ENCODE results near the gene RASL10A. TPM values are rescaled to one million over a fixed set of nuclear protein-coding genes. Genes with fewer than 3 reads are reported as not detected.

The RASL10A gene
- total RNA-seq, 1 experiment from 2014 or later: 4.3 TPM

DNA sequence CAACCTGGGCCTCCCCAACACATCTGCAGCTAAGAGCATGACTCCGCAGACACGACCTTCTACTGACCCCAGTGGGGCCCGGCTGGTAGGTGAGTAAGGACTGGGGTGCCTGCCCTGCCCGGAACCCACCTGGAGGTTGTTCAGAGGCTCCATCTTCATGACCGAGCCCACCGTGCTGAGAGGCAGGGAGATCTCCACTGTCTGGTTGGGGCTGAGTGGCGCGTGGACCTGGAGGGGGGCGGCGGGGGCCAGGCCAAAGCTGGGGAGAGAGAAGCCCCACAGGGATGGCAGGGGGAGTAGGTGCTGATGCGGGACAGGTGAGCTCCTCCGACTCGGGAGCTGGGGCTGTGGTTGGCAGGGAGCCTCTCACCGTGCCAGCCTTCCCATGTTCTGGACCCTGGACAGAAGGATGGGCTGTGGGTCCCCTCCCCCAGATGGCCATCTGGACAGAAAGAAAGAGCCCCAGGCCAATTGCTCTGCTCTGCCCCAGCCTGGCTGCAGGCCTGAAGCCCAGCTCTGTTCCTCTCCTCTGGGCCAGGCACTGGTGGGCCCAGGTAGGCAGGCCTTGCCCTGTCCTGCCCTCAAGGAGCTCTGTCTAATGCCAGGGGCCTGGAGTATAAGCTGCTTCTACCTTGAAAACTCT is 16.3 kb upstream of the RASL10A start:
- H3K27ac ChIP-seq: no peak overlapping the region
- H3K36me3 ChIP-seq: no peaks in the 10 kb centered on the region
- peaks cover 10% of the 10 kb centered on the region for H3K4me1 ChIP-seq
- no peak overlapping the region for H3K4me3 ChIP-seq
- H3K9me3 ChIP-seq (replicated peaks): no peaks in the 10 kb centered on the region
- no peak for DNase-seq
- H3K27me3 ChIP-seq: no peaks in the 10 kb centered on the region

DNA sequence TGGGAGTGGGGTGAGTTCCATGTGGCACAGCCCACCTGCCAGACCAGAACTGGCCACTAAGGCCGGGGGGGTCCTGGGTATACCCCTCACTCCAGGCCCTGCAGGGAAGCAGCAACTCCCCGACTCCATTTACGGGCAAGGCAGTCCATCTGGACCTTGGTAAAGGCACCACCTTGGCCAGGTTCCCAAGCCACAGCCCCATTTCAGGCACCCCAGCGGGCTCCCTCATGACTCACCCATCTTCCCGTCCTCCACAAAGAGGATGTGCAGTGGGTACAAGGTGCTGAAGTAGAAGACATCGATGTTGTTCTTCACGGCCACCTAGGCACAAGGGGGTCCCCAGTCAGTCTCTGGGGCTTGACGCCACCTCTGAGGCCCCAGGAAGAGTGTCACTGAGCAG is 15.7 kb upstream of the RASL10A start:
- no peak overlapping the region for H3K4me3 ChIP-seq
- no peak for DNase-seq
- no peaks in the 10 kb centered on the region for H3K36me3 ChIP-seq
- H3K27ac ChIP-seq: no peak overlapping the region
- peaks cover 10% of the 10 kb centered on the region for H3K4me1 ChIP-seq
- H3K27me3 ChIP-seq: no peaks in the 10 kb centered on the region
- H3K9me3 ChIP-seq (replicated peaks): no peaks in the 10 kb centered on the region

DNA sequence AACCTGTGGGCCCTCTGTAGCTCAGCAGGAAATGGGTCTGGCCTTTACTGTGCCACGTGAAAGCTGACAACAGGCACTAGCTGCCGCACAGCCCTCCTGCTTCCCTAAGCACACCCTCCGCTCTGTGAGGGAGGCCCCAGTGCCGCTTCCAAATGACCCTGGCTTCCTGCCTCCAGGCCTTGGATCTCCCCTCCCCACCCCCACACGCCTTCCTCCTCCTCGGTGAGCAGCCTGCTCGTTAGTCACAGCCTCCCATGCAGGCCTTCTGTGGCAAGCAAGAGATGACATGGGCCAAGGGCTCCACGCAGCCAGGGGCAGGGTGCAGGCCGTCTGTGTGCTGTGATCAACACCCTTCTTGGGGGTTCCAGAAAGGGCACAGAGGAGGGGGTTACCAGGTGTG is 15.3 kb upstream of the RASL10A start:
- no peaks in the 10 kb centered on the region for H3K9me3 ChIP-seq (replicated peaks)
- H3K36me3 ChIP-seq: no peaks in the 10 kb centered on the region
- H3K4me3 ChIP-seq: no peak overlapping the region
- peak in 1 of 2 experiments; percentile 17 for DNase-seq
- no peak overlapping the region for H3K27ac ChIP-seq
- no peaks in the 10 kb centered on the region for H3K27me3 ChIP-seq
- H3K4me1 ChIP-seq: peaks cover 10% of the 10 kb centered on the region

DNA sequence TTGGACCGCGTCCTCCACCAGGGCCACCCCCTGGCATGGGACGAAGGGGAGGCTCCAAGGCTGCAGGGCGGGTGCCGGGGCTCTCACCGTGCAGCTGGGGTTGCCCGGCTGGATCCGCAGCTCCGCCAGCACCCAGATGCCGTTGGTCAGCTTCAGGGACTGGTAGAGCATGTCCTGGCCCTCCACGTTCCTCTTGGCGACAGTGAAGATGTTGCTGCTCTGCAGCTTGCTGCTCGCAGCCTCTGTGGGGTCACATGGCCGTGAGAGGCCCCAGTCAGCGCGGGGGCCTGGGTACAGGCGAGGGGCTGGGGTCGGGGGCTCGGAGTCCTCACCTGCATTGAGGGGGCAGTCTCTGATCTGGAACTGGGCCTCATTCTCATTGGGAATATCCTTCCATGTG is 14.8 kb upstream of the RASL10A start:
- DNase-seq: no peak
- no peaks in the 10 kb centered on the region for H3K9me3 ChIP-seq (replicated peaks)
- H3K27me3 ChIP-seq: no peaks in the 10 kb centered on the region
- H3K4me1 ChIP-seq: peaks cover 10% of the 10 kb centered on the region
- no peaks in the 10 kb centered on the region for H3K36me3 ChIP-seq
- H3K27ac ChIP-seq: no peak overlapping the region
- no peak overlapping the region for H3K4me3 ChIP-seq

DNA sequence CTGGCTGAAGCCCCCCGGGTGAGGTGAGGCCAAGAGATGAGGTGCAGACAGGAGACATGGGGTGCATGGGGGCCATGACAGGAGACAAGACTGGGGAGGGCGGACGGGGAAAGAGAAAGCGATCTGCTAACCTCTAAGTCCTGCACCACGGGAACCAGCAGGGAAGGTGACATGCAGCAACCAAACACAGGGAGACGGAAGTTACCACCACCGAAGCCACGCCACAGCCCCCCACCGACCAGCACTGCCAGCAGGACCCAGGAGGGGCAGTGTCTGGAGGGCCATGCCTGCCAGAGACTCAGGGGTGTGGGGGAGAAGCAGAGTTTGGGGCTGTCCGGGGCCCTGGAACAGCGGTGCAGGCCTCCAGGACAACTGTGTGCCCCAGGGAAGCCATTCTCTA is 14.1 kb upstream of the RASL10A start:
- Histone ChIP-seq H3K4me1 (peaks cover 10% of the 10 kb centered on the region), H3K4me3 (no peak overlapping the region), H3K9me3 (replicated peaks) (no peaks in the 10 kb centered on the region), H3K27me3 (no peaks in the 10 kb centered on the region), H3K27ac (no peak overlapping the region; the same call in 1 of the 2 replicates), H3K36me3 (no peaks in the 10 kb centered on the region)
- DNase-seq: no peak

DNA sequence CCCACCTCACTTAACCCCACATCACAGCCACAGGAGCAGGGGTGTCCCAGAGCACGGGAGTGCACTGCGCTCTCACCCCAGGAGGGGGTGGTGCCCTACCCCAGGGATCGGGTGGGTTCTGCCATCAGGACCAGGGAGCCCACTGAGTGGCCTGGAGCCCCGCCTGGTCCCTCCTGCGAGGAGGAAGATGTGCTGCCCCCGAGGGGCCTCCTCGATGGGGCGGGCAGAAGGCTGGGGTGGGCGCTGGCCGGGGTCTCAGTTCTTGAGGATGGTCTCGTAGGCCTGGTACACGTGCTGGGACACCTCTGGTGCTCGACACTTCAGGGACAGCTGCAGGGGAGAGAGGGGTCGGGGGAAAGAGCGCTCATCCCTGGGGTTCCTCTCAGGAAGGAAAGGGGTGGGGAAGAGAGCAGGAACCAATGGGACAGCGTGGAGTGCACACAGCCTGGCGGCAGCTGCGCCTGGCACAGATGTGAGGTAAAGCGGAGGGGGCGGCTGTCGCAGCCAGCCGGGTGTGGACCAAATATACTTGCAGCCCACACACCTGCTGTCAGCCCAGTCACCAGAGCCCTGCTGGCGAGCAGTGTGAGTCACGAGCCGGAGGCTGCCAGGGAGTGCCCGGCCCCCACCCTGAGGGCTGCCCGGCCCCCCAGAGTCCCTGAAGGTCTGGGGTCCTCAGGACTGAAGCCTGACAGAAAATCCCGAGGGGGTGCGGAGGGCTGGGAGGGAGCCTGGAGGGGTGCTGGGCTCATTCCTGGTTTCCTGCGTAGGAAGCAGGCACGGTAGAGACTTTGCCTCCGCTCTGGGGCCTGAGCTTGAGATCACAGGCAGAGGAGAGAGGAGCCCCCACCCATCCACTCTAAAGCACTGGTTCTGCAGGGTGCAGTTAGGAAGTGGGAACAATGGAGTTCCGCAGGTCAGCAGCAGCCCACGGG is 13.3 kb upstream of the RASL10A start:
- no peaks in the 10 kb centered on the region for H3K9me3 ChIP-seq (replicated peaks)
- H3K4me1 ChIP-seq: peaks cover 10% of the 10 kb centered on the region
- no peaks in the 10 kb centered on the region for H3K36me3 ChIP-seq
- peak overlapping the region; percentile 67 for H3K27ac ChIP-seq
- H3K27me3 ChIP-seq: no peaks in the 10 kb centered on the region
- no peak overlapping the region for H3K4me3 ChIP-seq
- peak; percentile 71 to 77 for DNase-seq

DNA sequence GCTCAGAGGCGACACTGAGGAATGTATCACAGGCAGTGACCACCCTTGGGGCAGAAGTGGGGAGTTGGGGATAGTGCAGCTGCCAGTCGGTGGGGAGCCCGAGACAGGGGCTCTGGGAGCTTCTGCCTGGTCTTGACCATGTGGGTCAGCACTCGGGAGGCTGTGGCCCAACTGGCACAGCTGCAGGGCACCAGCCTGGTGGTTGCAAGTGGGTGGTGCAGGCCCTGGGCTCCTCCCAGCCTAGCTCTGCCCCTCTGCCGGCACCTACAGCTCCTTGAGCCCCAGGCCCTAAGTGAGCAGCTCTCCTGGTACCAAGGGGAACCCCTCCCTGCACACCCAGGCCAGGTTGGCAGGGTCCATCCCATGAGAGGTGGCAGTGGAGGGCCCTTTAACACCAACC is 12.6 kb upstream of the RASL10A start:
- peak overlapping the region; percentile 67 for H3K27ac ChIP-seq
- DNase-seq: no peak
- H3K4me1 ChIP-seq: peaks cover 10% of the 10 kb centered on the region
- no peak overlapping the region for H3K4me3 ChIP-seq
- H3K36me3 ChIP-seq: no peaks in the 10 kb centered on the region
- H3K27me3 ChIP-seq: no peaks in the 10 kb centered on the region
- H3K9me3 ChIP-seq (replicated peaks): no peaks in the 10 kb centered on the region

DNA sequence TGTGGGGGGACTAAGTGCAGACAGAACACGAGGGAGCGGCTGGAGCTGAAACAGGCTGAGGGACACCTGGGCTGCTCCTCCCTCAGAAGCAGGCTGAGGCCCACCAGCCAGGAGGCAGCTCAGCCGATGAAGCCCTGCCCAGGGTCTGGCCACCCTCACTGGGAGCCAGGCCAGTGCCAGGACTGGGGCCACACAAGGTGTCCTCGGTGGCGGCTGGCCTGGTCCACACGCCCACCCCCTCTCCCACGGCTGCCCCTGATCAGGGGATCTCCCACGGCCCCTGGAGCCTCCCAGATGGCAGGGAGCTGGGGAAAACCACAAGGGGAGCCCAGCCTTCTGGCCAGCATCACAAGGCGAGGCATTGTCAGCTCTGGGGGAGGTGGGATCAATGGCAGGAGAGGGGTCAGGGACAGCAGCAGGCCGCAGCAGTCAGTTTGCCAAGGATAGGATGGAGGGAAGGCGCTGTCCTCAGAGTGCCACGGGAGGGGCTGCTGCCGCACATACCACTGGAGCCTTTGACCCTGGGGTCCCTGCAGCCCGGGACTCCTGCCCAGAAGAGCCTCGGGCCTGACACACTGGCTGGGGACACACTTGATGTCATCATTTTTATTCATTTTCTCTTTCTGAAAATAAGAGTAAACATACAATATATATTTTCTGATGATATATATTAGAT is 11.7 kb upstream of the RASL10A start:
- DNase-seq: no peak
- Histone ChIP-seq H3K27me3 (no peaks in the 10 kb centered on the region), H3K4me1 (peaks cover 10% of the 10 kb centered on the region), H3K36me3 (no peaks in the 10 kb centered on the region), H3K27ac (no peak overlapping the region), H3K4me3 (no peak overlapping the region), H3K9me3 (replicated peaks) (no peaks in the 10 kb centered on the region)

DNA sequence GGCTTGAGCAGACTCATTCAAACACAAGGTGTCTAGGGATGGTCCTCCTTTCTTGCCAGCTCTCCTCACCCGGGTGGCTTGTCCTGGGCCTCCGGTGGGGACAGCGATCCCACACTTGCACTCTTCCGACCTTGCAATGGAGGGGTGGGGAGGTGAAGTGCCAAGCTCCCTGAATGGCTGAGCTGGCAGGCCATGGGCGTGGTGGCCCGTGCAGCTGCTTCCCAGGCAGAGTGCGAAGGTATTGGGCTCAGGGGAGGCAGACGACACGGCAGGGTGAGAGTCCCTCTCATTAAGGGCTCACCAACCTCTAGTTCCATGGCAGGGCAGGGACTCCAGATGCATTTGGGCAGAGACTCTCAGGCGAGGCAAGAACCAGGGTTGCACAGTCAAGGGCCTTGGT is 11.0 kb upstream of the RASL10A start:
- Histone ChIP-seq H3K9me3 (replicated peaks) (no peaks in the 10 kb centered on the region), H3K36me3 (no peaks in the 10 kb centered on the region), H3K27ac (no peak overlapping the region), H3K4me3 (no peak overlapping the region), H3K4me1 (peaks cover 10% of the 10 kb centered on the region), H3K27me3 (no peaks in the 10 kb centered on the region)
- no peak for DNase-seq

DNA sequence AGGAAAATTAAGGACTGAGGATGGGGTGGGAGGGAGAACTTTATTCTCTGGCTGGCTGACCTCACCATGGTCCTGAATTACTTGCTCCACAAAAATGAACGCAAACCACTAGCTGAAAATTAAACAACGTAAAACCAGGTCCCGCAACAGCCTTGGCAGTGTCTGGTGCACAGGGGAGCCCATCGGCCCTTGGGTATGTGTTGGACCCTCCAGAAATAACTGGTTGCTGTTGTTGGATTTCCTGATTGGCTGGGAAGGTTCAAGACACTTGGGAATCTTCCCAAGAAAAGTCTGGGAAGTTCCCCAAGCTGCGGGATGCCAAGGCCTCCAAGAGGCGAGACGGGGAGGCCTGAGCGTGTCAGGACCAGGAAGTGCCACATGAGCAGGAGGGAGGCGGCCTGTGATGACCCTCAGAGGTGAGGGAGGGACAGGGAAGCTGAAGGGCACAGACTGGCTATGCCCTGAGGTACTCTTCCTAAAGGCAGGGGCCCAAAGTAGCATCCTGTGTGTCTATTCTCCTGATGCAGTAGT is 10.4 kb upstream of the RASL10A start:
- Histone ChIP-seq H3K27ac (no peak overlapping the region), H3K4me1 (peaks cover 10% of the 10 kb centered on the region), H3K9me3 (replicated peaks) (no peaks in the 10 kb centered on the region), H3K36me3 (no peaks in the 10 kb centered on the region), H3K27me3 (no peaks in the 10 kb centered on the region), H3K4me3 (no peak overlapping the region)
- no peak for DNase-seq

DNA sequence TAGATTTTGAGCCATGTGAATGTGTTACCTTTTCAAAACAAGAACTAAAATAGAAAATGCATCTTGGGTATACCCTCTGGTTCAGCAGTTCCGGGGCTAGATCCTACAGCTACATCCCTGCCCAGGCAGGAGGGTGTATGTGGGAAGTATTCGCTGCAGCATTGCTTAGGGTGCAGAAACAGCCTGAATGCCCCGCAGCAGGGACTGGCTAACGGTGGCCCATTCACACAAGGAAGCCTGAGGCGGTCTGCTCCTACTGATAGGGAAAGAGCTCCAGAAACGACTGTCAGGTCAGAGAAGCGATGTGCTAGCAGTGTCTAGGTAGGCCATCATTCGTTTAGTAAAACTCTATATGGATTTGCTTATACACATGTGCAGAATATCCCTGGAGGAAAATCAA is 9.9 kb upstream of the RASL10A start:
- Histone ChIP-seq H3K27ac (no peak overlapping the region), H3K27me3 (no peaks in the 10 kb centered on the region), H3K36me3 (no peaks in the 10 kb centered on the region), H3K9me3 (replicated peaks) (no peaks in the 10 kb centered on the region), H3K4me1 (peaks cover 10% of the 10 kb centered on the region), H3K4me3 (no peak overlapping the region)
- DNase-seq: no peak

DNA sequence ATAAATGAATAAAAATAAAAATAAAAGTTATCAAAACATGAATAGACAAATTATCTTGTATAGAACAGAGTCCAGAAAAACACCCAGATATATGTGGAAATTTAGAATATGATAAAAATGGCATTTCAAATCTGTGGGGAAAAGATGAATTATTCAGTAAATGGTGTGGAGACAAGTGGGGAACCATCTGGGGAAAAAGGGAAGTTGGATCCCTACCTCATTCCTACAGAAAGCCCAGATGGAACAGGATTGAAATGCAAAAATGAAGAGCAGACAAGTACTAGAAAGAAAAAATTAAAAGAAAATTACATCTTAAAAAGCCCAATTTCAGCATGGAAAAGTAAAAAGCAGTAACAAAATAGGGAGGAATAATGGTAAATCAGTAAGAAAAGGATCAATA is 8.1 kb upstream of the RASL10A start:
- DNase-seq: no peak
- no peak overlapping the region for H3K4me3 ChIP-seq
- no peaks in the 10 kb centered on the region for H3K9me3 ChIP-seq (replicated peaks)
- peaks cover 6% of the 10 kb centered on the region for H3K4me1 ChIP-seq
- H3K36me3 ChIP-seq: no peaks in the 10 kb centered on the region
- H3K27me3 ChIP-seq: no peaks in the 10 kb centered on the region
- H3K27ac ChIP-seq: no peak overlapping the region

DNA sequence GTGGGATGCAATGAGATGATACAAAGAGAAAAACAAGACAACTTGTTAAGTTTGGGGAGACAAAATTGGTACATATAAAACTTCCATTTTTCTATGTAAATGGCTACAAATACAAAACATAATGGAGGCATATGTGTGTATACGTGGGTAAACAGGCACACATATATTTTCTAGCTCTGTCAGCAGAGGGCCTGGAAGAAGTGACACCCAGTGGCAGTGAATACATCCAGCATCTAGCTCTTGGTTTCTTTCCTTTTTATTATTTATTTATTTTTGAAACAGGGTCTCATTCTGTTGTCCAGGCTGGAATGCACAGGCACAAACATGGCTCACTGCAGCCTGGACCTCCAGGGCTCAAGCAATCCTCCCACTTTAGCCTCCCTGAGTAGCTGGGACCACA is 5.0 kb upstream of the RASL10A start:
- no peak for DNase-seq
- no peak overlapping the region for H3K4me3 ChIP-seq

DNA sequence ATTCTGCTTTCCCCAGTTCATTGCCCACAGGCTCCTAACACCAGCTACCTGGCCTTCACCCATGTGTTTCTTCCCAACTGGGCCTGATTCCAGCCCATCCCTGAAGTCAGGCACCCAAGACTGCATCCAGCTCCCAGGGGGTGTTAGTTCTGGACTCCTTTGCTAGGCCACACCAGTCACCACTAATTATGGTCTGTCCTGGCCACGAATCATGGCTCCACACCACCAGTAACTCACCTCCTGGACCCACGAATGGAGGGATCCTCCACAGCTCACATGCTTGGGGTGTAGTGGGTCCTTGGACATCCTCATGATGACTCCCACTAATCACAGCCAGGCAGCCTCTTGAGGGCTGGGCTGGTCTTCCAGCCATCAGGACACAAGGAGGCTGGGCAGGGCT is 3.6 kb upstream of the RASL10A start:
- Histone ChIP-seq H3K4me1 (peaks cover 8% of the 10 kb centered on the region), H3K27ac (no peak overlapping the region), H3K36me3 (no peaks in the 10 kb centered on the region), H3K9me3 (replicated peaks) (no peaks in the 10 kb centered on the region), H3K27me3 (no peaks in the 10 kb centered on the region), H3K4me3 (no peak overlapping the region)
- DNase-seq: no peak

More for the DNA sequence above, 5.0 kb upstream of the RASL10A start:
- Histone ChIP-seq H3K9me3 (replicated peaks) (no peaks in the 10 kb centered on the region), H3K27me3 (no peaks in the 10 kb centered on the region), H3K36me3 (no peaks in the 10 kb centered on the region), H3K27ac (no peak overlapping the region), H3K4me1 (0 out of 2 replicates have a peak, but pooled peaks cover 2% of the 10 kb centered on the region)

Measured in SJCRH30 (cell line).